Natural killer cell (primary cell): ENCODE measurements around the gene PDILT. TPM values are rescaled to one million over a fixed set of nuclear protein-coding genes. Genes with fewer than 3 reads are reported as not detected.

Experiments
- ATAC-seq, 3 donors: fragments of 150-1000 bp in 2 of 3; fragments of 200-7000 bp in 1 of 3; cut with Tn5 transposase; 1 replicate in 1 of 3; 2 replicates in 2 of 3; pipeline ENCODE4 v1.10.0; 2021; ENCODE audit warnings: mild to moderate bottlenecking in 2 of 3, moderate library complexity in 2 of 3
- DNase-seq, 2 donors: peaks; one replicate each; pipeline versions ENCODE4 v3.0.0 to v3.0.0-alpha.2; 2013 to 2021; ENCODE audit warnings: mixed read lengths in 1 of 2
- H3K27ac ChIP-seq: one replicate; pipeline ENCODE4 v1.5.1; 2013; ENCODE audit warnings: mild to moderate bottlenecking, low read length
- H3K27me3 ChIP-seq: one replicate; pipeline ENCODE4 v1.6.1; 2013; ENCODE audit warnings: low read length; ENCODE audit not compliant: control insufficient read depth, insufficient read depth
- H3K36me3 ChIP-seq: one replicate; pipeline ENCODE4 v1.6.1; 2013; ENCODE audit warnings: low read length; ENCODE audit not compliant: control insufficient read depth, insufficient read depth
- H3K4me1 ChIP-seq: one replicate; pipeline ENCODE4 v1.6.1; 2013; ENCODE audit warnings: low read length; ENCODE audit not compliant: control insufficient read depth, insufficient read depth
- H3K4me3 ChIP-seq: one replicate; pipeline ENCODE4 v1.5.1; 2013; ENCODE audit warnings: low read length
- H3K9me3 ChIP-seq: one replicate; pipeline ENCODE4 v1.6.1; 2013; ENCODE audit warnings: low read length; ENCODE audit not compliant: control insufficient read depth, insufficient read depth
- H3K27ac Mint-ChIP-seq, 2 donors: one replicate each; pipeline ENCODE4 v1.8.0; 2022; ENCODE audit warnings: mild to moderate bottlenecking in 2 of 2, mixed read lengths in 2 of 2, moderate library complexity in 1 of 2
- H3K27me3 Mint-ChIP-seq, 2 donors: one replicate each; pipeline ENCODE4 v1.8.0; 2022; ENCODE audit warnings: low read depth in 2 of 2, mixed read lengths in 2 of 2
- H3K36me3 Mint-ChIP-seq: one replicate; pipeline ENCODE4 v1.8.0; 2022; ENCODE audit warnings: mixed read lengths
- H3K4me1 Mint-ChIP-seq, 2 donors: one replicate each; pipeline ENCODE4 v1.8.0; 2022; ENCODE audit warnings: mixed read lengths in 2 of 2
- H3K4me3 Mint-ChIP-seq: one replicate; pipeline ENCODE4 v1.8.0; 2022; ENCODE audit warnings: mild to moderate bottlenecking, moderate library complexity, mixed read lengths
- H3K9me3 Mint-ChIP-seq, 2 donors: one replicate each; pipeline ENCODE4 v1.8.0; 2022; ENCODE audit warnings: mixed read lengths in 2 of 2
- CTCF ChIP-seq: fragments of 200-600 bp; IDR thresholded peaks from one replicate; pipeline ENCODE4 v1.8.0; 2022; ENCODE audit warnings: antibody characterized with exemption
- WGBS: methylation state at CpG from one replicate; pipeline ENCODE4 v1.1.7; 2013; ENCODE audit warnings: missing lambda C conversion rate; ENCODE audit not compliant: insufficient coverage; 5-methylcytosine and 5-hydroxymethylcytosine counted together
- intact Hi-C: fragments of 100-400 bp; cut with micrococcal nuclease; formaldehyde crosslinking; loops from one replicate; pipeline ENCODE4 v1.14.2; 2022
- total RNA-seq, 4 donors: library from RNA; stranded (reverse); fragments of 120-200 nt in 1 of 4; gene quantifications; one replicate each; pipeline versions ENCODE4 v1.2.3 to v1.2.4, GENCODE V29; 2013 to 2022

PDILT gene
- total RNA-seq, 3 donors from 2014 or later (not counting 1 experiment from before 2014, with no cell fraction given), result not detected

- WGBS, result 79% methylated on average over 3 of the region's 3 CpGs
Measured at GRCh38 chr16:20364051-20364450, 40.5 kb downstream of the PDILT start.

GRCh38 chr16:20363191-20363590 is 41.3 kb downstream of the PDILT start:
- no peak for DNase-seq
- WGBS, result 83% methylated on average over 2 of the region's 2 CpGs
- Histone ChIP-seq H3K4me3 (no peak overlapping the region), H3K36me3 (no peaks in the 10 kb centered on the region), H3K4me1 (no peaks in the 10 kb centered on the region), H3K27me3 (no peaks in the 10 kb centered on the region), H3K27ac (no peak overlapping the region), H3K9me3 (no peaks in the 10 kb centered on the region)
- H3K36me3 Mint-ChIP-seq, result no peaks in the 10 kb centered on the region
- ATAC-seq, result no peak
- intact Hi-C loops, result no loop called here
- H3K9me3 Mint-ChIP-seq, result no peaks in the 10 kb centered on the region
- H3K4me1 Mint-ChIP-seq, result no peaks in the 10 kb centered on the region
- H3K4me3 Mint-ChIP-seq, result no peak overlapping the region
- no peak overlapping the region for H3K27ac Mint-ChIP-seq
- no peak for TF ChIP-seq CTCF
- peaks cover 6 to 13% of the 10 kb centered on the region in 2 donors for H3K27me3 Mint-ChIP-seq

More at GRCh38 chr16:20364051-20364450, 40.5 kb downstream of the PDILT start:
- Mint-ChIP-seq H3K4me1 (no peaks in the 10 kb centered on the region), H3K27me3 (peaks cover 6 to 14% of the 10 kb centered on the region in 2 donors), H3K36me3 (no peaks in the 10 kb centered on the region), H3K27ac (no peak overlapping the region), H3K4me3 (no peak overlapping the region), H3K9me3 (no peaks in the 10 kb centered on the region)
- Histone ChIP-seq H3K36me3 (no peaks in the 10 kb centered on the region), H3K9me3 (no peaks in the 10 kb centered on the region), H3K27ac (no peak overlapping the region), H3K27me3 (no peaks in the 10 kb centered on the region), H3K4me1 (no peaks in the 10 kb centered on the region), H3K4me3 (no peak overlapping the region)
- intact Hi-C loops, result no loop called here
- TF ChIP-seq CTCF, result no peak
- DNase-seq (no peak), ATAC-seq (no peak)

DNA sequence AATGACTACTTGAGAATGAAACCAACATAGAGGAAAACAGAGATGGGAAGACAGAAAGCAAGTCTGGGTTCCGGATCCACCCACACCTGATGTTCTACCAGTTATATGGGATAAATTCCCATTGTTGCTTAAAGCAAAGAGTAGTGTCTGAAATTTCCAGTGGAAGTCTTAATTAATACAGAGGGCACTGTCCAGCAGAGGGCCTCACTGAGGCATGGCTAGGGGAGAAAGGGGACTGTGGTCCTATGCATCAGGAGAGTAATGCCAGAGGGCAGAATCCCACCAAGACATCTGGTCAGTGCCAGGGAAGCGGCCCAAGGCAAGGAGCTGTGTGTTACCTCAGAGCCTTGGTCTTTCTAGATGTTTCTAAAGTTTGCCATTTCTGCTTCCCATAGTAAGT is 44.5 kb downstream of the PDILT start:
- ATAC-seq (no peak), DNase-seq (no peak)
- no peak overlapping the region for H3K27ac Mint-ChIP-seq
- H3K36me3 Mint-ChIP-seq, result no peaks in the 10 kb centered on the region
- no peak overlapping the region for H3K4me3 Mint-ChIP-seq
- no peaks in the 10 kb centered on the region for H3K27me3 ChIP-seq
- H3K27ac ChIP-seq, result no peak overlapping the region
- no peaks in the 10 kb centered on the region for H3K4me1 ChIP-seq
- no peaks in the 10 kb centered on the region for H3K9me3 Mint-ChIP-seq
- H3K36me3 ChIP-seq, result no peaks in the 10 kb centered on the region
- H3K27me3 Mint-ChIP-seq, result peaks cover 6 to 23% of the 10 kb centered on the region in 2 donors
- WGBS, result 39% methylated on average over 2 of the region's 2 CpGs
- H3K9me3 ChIP-seq, result no peaks in the 10 kb centered on the region
- no peak overlapping the region for H3K4me3 ChIP-seq
- H3K4me1 Mint-ChIP-seq, result no peaks in the 10 kb centered on the region
- TF ChIP-seq CTCF, result no peak
- intact Hi-C loops, result no loop called here

GRCh38 chr16:20355114-20355782 is 49.3 kb downstream of the PDILT start:
- H3K27ac ChIP-seq, result no peak overlapping the region
- Mint-ChIP-seq H3K36me3 (no peaks in the 10 kb centered on the region), H3K27me3 (peaks cover 2 to 26% of the 10 kb centered on the region in 2 donors), H3K4me3 (no peak overlapping the region), H3K9me3 (no peaks in the 10 kb centered on the region), H3K4me1 (no peaks in the 10 kb centered on the region), H3K27ac (no peak overlapping the region)
- no peaks in the 10 kb centered on the region for H3K27me3 ChIP-seq
- intact Hi-C loops, result no loop called here
- no peak overlapping the region for H3K4me3 ChIP-seq
- ATAC-seq (no peak), DNase-seq (no peak)
- no peaks in the 10 kb centered on the region for H3K36me3 ChIP-seq
- no peak for TF ChIP-seq CTCF
- H3K4me1 ChIP-seq, result no peaks in the 10 kb centered on the region
- H3K9me3 ChIP-seq, result no peaks in the 10 kb centered on the region
- 70% methylated on average over 7 of the region's 7 CpGs for WGBS
